Endothelial cell of umbilical vein (primary cell): ENCODE results near the gene PGS1. TPM values are rescaled to one million over a fixed set of nuclear protein-coding genes. Genes with fewer than 3 reads are reported as not detected.

Source experiments
- BruUV-seq: library from RNA; stranded (reverse); fragments of 400-500 nt; replicated peaks from 2 replicates; lab custom pipeline; 2021; lab: Mats Ljungman, UMichigan
- CTCF ChIA-PET: fragments of 300-600, 350-600 bp; sonication (Branson Sonifier 250); formaldehyde crosslinking; loops from one replicate; lab custom pipeline; 2021; ENCODE audit warnings: antibody characterized with exemption, inconsistent platforms; lab: Charles Lee
- POLR2A ChIA-PET: fragments of 300-600, 350-600 bp; sonication (Branson Sonifier 250); formaldehyde crosslinking; loops from one replicate; lab custom pipeline; 2021; ENCODE audit warnings: antibody characterized with exemption, inconsistent platforms; lab: Charles Lee
- DNase-seq: peaks from one replicate; pipeline ENCODE4 v3.0.0-alpha.2; 2011; ENCODE audit warnings: low read depth, low spot score
- FAIRE-seq: peaks from 2 replicates; lab custom pipeline; 2011; peaks lifted over from hg19 to GRCh38; lab: Jason Lieb, UNC
- H2AFZ ChIP-seq: 2 replicates; pipeline ENCODE4 v1.6.0; 2012; ENCODE audit warnings: low read depth, low read length, control low read depth, inconsistent platforms
- H3K27ac ChIP-seq: 2 replicates; pipeline ENCODE4 v1.5.1; 2011; ENCODE audit warnings: low read depth, mild to moderate bottlenecking, control low read depth, low read length, moderate library complexity; ENCODE audit not compliant: insufficient read depth
- H3K27me3 ChIP-seq, 2 experiments: 2 replicates each; pipeline versions ENCODE4 v1.6.0 to v1.6.1; 2011; ENCODE audit warnings: low read length in 2 of 2, mixed read lengths in 1 of 2; ENCODE audit not compliant: control insufficient read depth in 2 of 2, insufficient read depth in 2 of 2
- H3K36me3 ChIP-seq, 2 experiments: 2 replicates in 1 of 2; 3 replicates in 1 of 2; pipeline ENCODE4 v1.5.1; 2011; ENCODE audit warnings: low read length in 2 of 2, mild to moderate bottlenecking in 1 of 2, moderate library complexity in 1 of 2; ENCODE audit not compliant: control insufficient read depth in 2 of 2, insufficient read depth in 2 of 2; ENCODE audit errors: extremely low read depth in 1 of 2
- H3K4me1 ChIP-seq: 3 replicates; pipeline ENCODE4 v1.5.1; 2011; ENCODE audit warnings: mild to moderate bottlenecking, low read length; ENCODE audit not compliant: control insufficient read depth, insufficient read depth; ENCODE audit errors: extremely low read depth
- H3K4me2 ChIP-seq: 2 replicates; pipeline ENCODE4 v1.6.1; 2011; ENCODE audit warnings: low read length, control low read depth, mixed read lengths; ENCODE audit not compliant: insufficient read depth
- H3K4me3 ChIP-seq, 3 experiments: fragments of 200-600 bp in 1 of 3; sonication (generic), shearing (Covaris generic) in 1 of 3; replicated peaks in 1 of 3; 2 replicates each; pipeline ENCODE4 v1.5.1; 2011 to 2016; ENCODE audit warnings: control low read depth in 3 of 3, low read length in 3 of 3, mild to moderate bottlenecking in 2 of 3, inconsistent platforms in 1 of 3, low read depth in 1 of 3, moderate library complexity in 1 of 3; ENCODE audit not compliant: insufficient read depth in 1 of 3
- H3K79me2 ChIP-seq: 2 replicates; pipeline ENCODE4 v1.6.0; 2012; ENCODE audit warnings: low read length, inconsistent platforms; ENCODE audit not compliant: control insufficient read depth, insufficient read depth
- H3K9ac ChIP-seq: replicated peaks from 2 replicates; pipeline ENCODE3; 2011; ENCODE audit warnings: low read length, control low read depth; ENCODE audit not compliant: insufficient read depth; ENCODE audit errors: extremely low read depth
- H3K9me1 ChIP-seq: replicated peaks from 3 replicates; pipeline ENCODE4 v1.6.0; 2011; ENCODE audit warnings: mild to moderate bottlenecking, low read length; ENCODE audit not compliant: control insufficient read depth, insufficient read depth; ENCODE audit errors: extremely low read depth
- H3K9me3 ChIP-seq: replicated peaks from 2 replicates; pipeline ENCODE4 v1.5.1; 2012; ENCODE audit warnings: low read length, inconsistent platforms; ENCODE audit not compliant: control insufficient read depth, insufficient read depth
- H4K20me1 ChIP-seq: replicated peaks from 2 replicates; pipeline ENCODE3; 2011; ENCODE audit warnings: mild to moderate bottlenecking, low read length; ENCODE audit not compliant: control insufficient read depth, insufficient read depth; ENCODE audit errors: extremely low read depth
- CTCF ChIP-seq, 2 donors: IDR thresholded peaks; 1 replicate in 1 of 2; 2 replicates in 1 of 2; pipeline ENCODE4 v1.5.1; 2011; ENCODE audit warnings: low read length in 2 of 2, mild to moderate bottlenecking in 2 of 2, moderate library complexity in 2 of 2, control low read depth in 1 of 2, inconsistent platforms in 1 of 2, low read depth in 1 of 2; ENCODE audit not compliant: insufficient read depth in 1 of 2; ENCODE audit errors: extremely low read depth in 1 of 2
- EZH2 ChIP-seq: IDR thresholded peaks from 2 replicates; pipeline ENCODE4 v1.6.1; 2012; ENCODE audit warnings: borderline replicate concordance, low read depth, mild to moderate bottlenecking, moderate library complexity, low read length, inconsistent platforms; ENCODE audit not compliant: severe bottlenecking
- FOS ChIP-seq: IDR thresholded peaks from 2 replicates; pipeline ENCODE4 v1.6.1; 2011; ENCODE audit warnings: mild to moderate bottlenecking, low read length, moderate library complexity, borderline replicate concordance; ENCODE audit not compliant: insufficient read depth
- GATA2 ChIP-seq: IDR thresholded peaks from 2 replicates; pipeline ENCODE4 v1.7.0; 2011; ENCODE audit warnings: low read depth, mild to moderate bottlenecking, moderate library complexity, mixed read lengths, low read length; ENCODE audit not compliant: insufficient read length, insufficient read depth
- JUN ChIP-seq: IDR thresholded peaks from 2 replicates; pipeline ENCODE4 v1.6.1; 2011; ENCODE audit warnings: borderline replicate concordance, low read depth; ENCODE audit not compliant: insufficient read length, insufficient read depth
- MAX ChIP-seq: IDR thresholded peaks from 2 replicates; pipeline ENCODE4 v1.6.1; 2011; ENCODE audit not compliant: insufficient read depth, insufficient read length
- MYC ChIP-seq: IDR thresholded peaks from one replicate; pipeline ENCODE4 v1.6.1; 2011; ENCODE audit warnings: mild to moderate bottlenecking, low read depth, low read length
- POLR2A ChIP-seq: IDR thresholded peaks from 2 replicates; pipeline ENCODE4 v1.6.1; 2012; ENCODE audit warnings: low read depth, mild to moderate bottlenecking, control low read depth, low read length
- POLR2AphosphoS5 ChIP-seq: IDR thresholded peaks from 2 replicates; pipeline ENCODE4 v1.6.1; 2012; ENCODE audit warnings: low read depth, mild to moderate bottlenecking, control low read depth, low read length, moderate library complexity; ENCODE audit not compliant: insufficient read depth
- dilution Hi-C: fragments of 300-500 bp; cut with MboI; formaldehyde crosslinking; loops from one replicate; pipeline ENCODE4 v1.15.0; 2019; ENCODE audit warnings: low sequenced_read_pairs; ENCODE audit not compliant: extremely low pct_ligation_motif_present
- intact Hi-C: fragments of 100-400 bp; cut with micrococcal nuclease; formaldehyde crosslinking; loops from one replicate; pipeline ENCODE4 v1.10.0; 2022
- polyA plus RNA-seq, 4 experiments: library from polyadenylated mRNA; depleted of rRNA in 3 of 4; stranded (reverse) in 3 of 4; unstranded in 1 of 4; fragments of >200 nt; gene quantifications; 2 replicates each; pipeline versions ENCODE4 v1.2.1 to v1.2.3, GENCODE V29; 2011 to 2012; ENCODE audit warnings: missing spikeins in 1 of 4
- total RNA-seq: library from RNA; stranded (reverse); gene quantifications from 2 replicates; pipeline ENCODE4 v1.2.3, GENCODE V29; 2021

The PGS1 gene
- total and polyA plus RNA-seq, 2 donors (not counting 3 experiments of a cell fraction or from before 2014, with no cell fraction given) = 50.8 to 66.0 TPM

DNA sequence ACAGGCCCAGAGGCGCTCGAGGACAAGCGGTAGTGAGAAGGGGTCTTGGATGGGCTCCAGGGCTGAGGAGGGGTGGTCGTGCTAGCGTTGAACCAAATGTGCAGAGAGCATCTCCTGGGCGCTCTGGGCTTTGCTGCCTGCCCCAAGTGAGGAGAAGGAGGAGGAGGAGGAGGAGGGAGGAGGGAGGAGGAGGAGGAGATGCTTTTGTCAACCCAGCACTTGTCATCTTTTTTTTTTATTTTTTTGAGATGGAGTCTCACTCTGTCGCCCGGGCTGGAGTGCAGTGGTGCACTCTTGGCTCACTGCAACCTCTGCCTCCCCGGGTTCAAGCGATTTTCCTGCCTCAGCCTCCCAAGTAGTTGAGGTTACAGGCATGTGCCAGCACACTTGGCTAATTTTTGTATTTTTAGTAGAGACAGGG lies 59.8 kb downstream of the PGS1 start:
- POLR2A ChIA-PET = no interaction called here
- H3K4me1 ChIP-seq = peaks cover 4% of the 10 kb centered on the region

More for the DNA sequence above, 59.8 kb downstream of the PGS1 start:
- H3K4me2 ChIP-seq = no peak overlapping the region
- H3K9me1 ChIP-seq = no peaks in the 10 kb centered on the region
- H2AFZ ChIP-seq = no peak overlapping the region
- dilution Hi-C loops = no loop called here
- no peak for DNase-seq
- intact Hi-C loops = no loop called here
- H4K20me1 ChIP-seq = no peaks in the 10 kb centered on the region
- no peaks in the 10 kb centered on the region for H3K27me3 ChIP-seq
- no peaks in the 10 kb centered on the region for H3K9me3 ChIP-seq
- H3K9ac ChIP-seq = no peak overlapping the region
- no peak overlapping the region for H3K4me3 ChIP-seq
- FAIRE-seq = no peak
- no peaks in the 10 kb centered on the region for H3K36me3 ChIP-seq
- BruUV-seq = no TSS peak
- CTCF ChIA-PET = interaction anchor here (1.1 kb wide), 1 partner anchor 16 kb away, joined by 4 read pairs; no protein-coding TSS in a partner anchor
- no peaks in the 10 kb centered on the region for H3K79me2 ChIP-seq
- no peak overlapping the region for H3K27ac ChIP-seq
- TF ChIP-seq FOS (no peak), EZH2 (no peak), POLR2A (no peak), CTCF (IDR thresholded peaks at IDR 0.05; ENCODE audit: extremely low read depth in 1 of 2, insufficient read depth in 1 of 2, low read depth in 1 of 2, low read length in 2 of 2) (no peak), POLR2AphosphoS5 (no peak), GATA2 (no peak), MAX (no peak), JUN (no peak), MYC (no peak)
